Neuronal stem cell (in vitro differentiated cells): ENCODE measurements around the gene PRAMEF1.
"Not testable (repeated sequence)": the region's sequence is repeated elsewhere in the genome, so short reads cannot be mapped to it uniquely, and the experiment has no call there.

Experiments used
- DNase-seq: peaks from one replicate; pipeline ENCODE4 v3.0.0-alpha.2; 2013; ENCODE audit warnings: low spot score
- H2AFZ ChIP-seq: one replicate; pipeline ENCODE4 v1.6.1; 2013; ENCODE audit warnings: mild to moderate bottlenecking, low read length, inconsistent platforms
- H2AK5ac ChIP-seq: 2 replicates; pipeline ENCODE4 v1.6.1; 2013; ENCODE audit warnings: low read depth, mild to moderate bottlenecking, inconsistent platforms, low read length, moderate library complexity, mixed read lengths
- H2BK120ac ChIP-seq: 2 replicates; pipeline ENCODE4 v1.6.1; 2013; ENCODE audit warnings: low read depth, mild to moderate bottlenecking, inconsistent platforms, low read length, moderate library complexity, mixed read lengths
- H2BK12ac ChIP-seq: one replicate; pipeline ENCODE4 v1.6.1; 2013; ENCODE audit warnings: low read length, inconsistent platforms
- H2BK15ac ChIP-seq: 2 replicates; pipeline ENCODE4 v1.6.1; 2013; ENCODE audit warnings: mild to moderate bottlenecking, low read length, inconsistent platforms, mixed read lengths
- H2BK5ac ChIP-seq: one replicate; pipeline ENCODE4 v1.6.1; 2013; ENCODE audit warnings: inconsistent platforms, mild to moderate bottlenecking, low read length, moderate library complexity
- H3K14ac ChIP-seq: one replicate; pipeline ENCODE4 v1.6.1; 2013; ENCODE audit warnings: low read length, inconsistent platforms
- H3K18ac ChIP-seq: 2 replicates; pipeline ENCODE4 v1.6.1; 2013; ENCODE audit warnings: low read length, inconsistent platforms
- H3K23ac ChIP-seq: 2 replicates; pipeline ENCODE4 v1.6.1; 2013; ENCODE audit warnings: low read depth, mild to moderate bottlenecking, mixed read lengths, low read length, inconsistent platforms; ENCODE audit not compliant: poor library complexity
- H3K27ac ChIP-seq: replicated peaks from 3 replicates; pipeline ENCODE4 v1.5.1; 2013; ENCODE audit warnings: low read length, inconsistent platforms
- H3K27me3 ChIP-seq, 3 experiments: 2 replicates each; pipeline ENCODE4 v1.6.1; 2013; ENCODE audit warnings: low read length in 3 of 3, mild to moderate bottlenecking in 2 of 3, inconsistent platforms in 1 of 3, low read depth in 1 of 3, mixed read lengths in 1 of 3, moderate library complexity in 1 of 3; ENCODE audit not compliant: control insufficient read depth in 3 of 3, insufficient read depth in 3 of 3
- H3K36me3 ChIP-seq, 2 donors: replicated peaks in 1 of 2; 2 replicates each; pipeline ENCODE4 v1.6.1; 2013; ENCODE audit warnings: low read length in 2 of 2; ENCODE audit not compliant: control insufficient read depth in 2 of 2, insufficient read depth in 2 of 2
- H3K4ac ChIP-seq: 2 replicates; pipeline ENCODE4 v1.6.1; 2013; ENCODE audit warnings: inconsistent platforms, mild to moderate bottlenecking, low read length, moderate library complexity
- H3K4me1 ChIP-seq, 2 donors: 1 replicate in 1 of 2; 2 replicates in 1 of 2; pipeline ENCODE4 v1.6.1; 2013; ENCODE audit warnings: low read length in 2 of 2, low read depth in 1 of 2; ENCODE audit not compliant: control insufficient read depth in 2 of 2, insufficient read depth in 1 of 2
- H3K4me2 ChIP-seq: one replicate; pipeline ENCODE4 v1.6.1; 2013; ENCODE audit warnings: mild to moderate bottlenecking, low read length, inconsistent platforms; ENCODE audit not compliant: insufficient read depth, poor library complexity, severe bottlenecking
- H3K4me3 ChIP-seq, 2 donors: 2 replicates each; pipeline ENCODE4 v1.5.1; 2013; ENCODE audit warnings: low read length in 2 of 2, mild to moderate bottlenecking in 2 of 2, inconsistent platforms in 1 of 2, moderate library complexity in 1 of 2
- H3K79me1 ChIP-seq: one replicate; pipeline ENCODE4 v1.6.1; 2013; ENCODE audit warnings: low read depth, mild to moderate bottlenecking, inconsistent platforms, low read length, moderate library complexity
- H3K9ac ChIP-seq: one replicate; pipeline ENCODE4 v1.6.1; 2013; ENCODE audit warnings: mild to moderate bottlenecking, low read depth, low read length, inconsistent platforms; ENCODE audit not compliant: poor library complexity
- H3K9me3 ChIP-seq, 2 donors: replicated peaks in 1 of 2; 2 replicates each; pipeline versions ENCODE3 to v1.6.1; 2013; ENCODE audit warnings: low read length in 2 of 2, mild to moderate bottlenecking in 2 of 2, inconsistent platforms in 1 of 2, low read depth in 1 of 2, mixed read lengths in 1 of 2, moderate library complexity in 1 of 2; ENCODE audit not compliant: control insufficient read depth in 2 of 2, insufficient read depth in 1 of 2
- H4K8ac ChIP-seq: one replicate; pipeline ENCODE4 v1.6.1; 2013; ENCODE audit warnings: low read depth, mild to moderate bottlenecking, inconsistent platforms, low read length, moderate library complexity
- H4K91ac ChIP-seq: one replicate; pipeline ENCODE4 v1.6.1; 2013; ENCODE audit warnings: low read length, low read depth, mild to moderate bottlenecking, inconsistent platforms; ENCODE audit not compliant: poor library complexity
- WGBS, 2 donors: extraction: QIAGEN DNeasy Blood & Tissue Kit; methylation state at CpG; one replicate each; pipeline ENCODE4 v1.1.7; 2013; ENCODE audit warnings: missing lambda C conversion rate in 2 of 2, mixed read lengths in 1 of 2; ENCODE audit not compliant: insufficient read length in 2 of 2, insufficient replicate concordance in 1 of 2; ENCODE audit errors: extremely low coverage in 2 of 2; 5-methylcytosine and 5-hydroxymethylcytosine counted together

Gene PRAMEF1

DNA sequence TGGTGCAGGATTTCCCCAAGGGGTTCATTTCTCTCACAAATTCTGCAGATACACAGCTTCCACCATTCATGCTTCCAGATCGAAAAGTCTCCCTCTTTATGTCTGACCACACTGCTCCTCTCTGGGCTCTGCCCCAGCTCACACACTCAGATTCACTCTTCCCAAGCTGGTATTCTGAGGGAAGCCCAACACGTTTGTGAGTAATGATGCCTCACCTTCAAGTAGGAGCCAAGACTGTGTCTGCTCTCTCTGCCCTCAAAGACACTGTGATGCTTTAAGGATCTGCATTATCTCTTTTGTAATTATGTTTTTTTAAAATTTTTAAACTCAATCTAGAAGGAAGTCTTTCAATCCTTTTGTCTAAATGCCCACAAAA is 20.2 kb downstream of the PRAMEF1 start:
- Histone ChIP-seq H3K4ac (no peak overlapping the region), H4K91ac (no peak overlapping the region), H3K23ac (no peak overlapping the region), H3K4me1 (no peaks in the 10 kb centered on the region), H2AFZ (no peak overlapping the region), H3K4me3 (no peak overlapping the region), H3K79me1 (no peaks in the 10 kb centered on the region), H3K36me3 (no peaks in the 10 kb centered on the region), H3K27me3 (peaks cover 0 to 22% (median 0%) of the 10 kb centered on the region in 3 experiments), H2AK5ac (no peak overlapping the region), H3K14ac (no peak overlapping the region), H3K18ac (no peak overlapping the region), H3K9me3 (peaks cover 0 to 18% of the 10 kb centered on the region in 2 donors), H2BK120ac (no peak overlapping the region), H4K8ac (no peak overlapping the region), H3K4me2 (no peak overlapping the region), H2BK5ac (no peak overlapping the region), H2BK12ac (no peak overlapping the region), H3K9ac (no peak overlapping the region), H2BK15ac (no peak overlapping the region), H3K27ac (no peak overlapping the region)
- no CpG with 5 or more reads among the region's 2 CpGs for WGBS, 2 donors
- DNase-seq = no peak

DNA sequence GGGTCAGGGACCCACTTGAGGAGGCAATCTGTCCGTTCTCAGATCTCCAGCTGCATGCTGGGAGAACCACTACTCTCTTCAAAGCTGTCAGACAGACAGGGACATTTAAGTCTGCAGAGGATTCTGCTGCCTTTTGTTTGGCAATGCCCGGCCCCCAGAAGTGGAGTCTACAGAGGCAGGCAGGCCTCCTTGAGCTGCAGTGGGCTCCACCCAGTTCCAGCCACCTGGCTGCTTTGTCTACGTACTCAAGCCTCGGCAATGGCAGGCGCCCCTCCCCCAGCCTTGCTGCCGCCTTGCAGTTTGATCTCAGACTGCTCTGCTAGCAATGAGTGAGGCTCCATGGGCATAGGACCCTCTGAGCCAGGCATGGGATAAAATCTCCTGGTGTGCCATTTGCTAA is 27.9 kb downstream of the PRAMEF1 start:
- H3K18ac ChIP-seq, H4K91ac ChIP-seq, H3K9me3 ChIP-seq, H2AK5ac ChIP-seq, H2BK5ac ChIP-seq, DNase-seq, H3K4me1 ChIP-seq, H3K36me3 ChIP-seq, H2BK120ac ChIP-seq, H3K4me2 ChIP-seq, H3K23ac ChIP-seq, H3K14ac ChIP-seq, H3K4me3 ChIP-seq, H3K4ac ChIP-seq, H3K9ac ChIP-seq, H3K79me1 ChIP-seq, H3K27ac ChIP-seq, H2AFZ ChIP-seq, H2BK15ac ChIP-seq, H4K8ac ChIP-seq, H3K27me3 ChIP-seq, H2BK12ac ChIP-seq: not testable (repeated sequence)
- no CpG with 5 or more reads among the region's 6 CpGs for WGBS, 2 donors

DNA sequence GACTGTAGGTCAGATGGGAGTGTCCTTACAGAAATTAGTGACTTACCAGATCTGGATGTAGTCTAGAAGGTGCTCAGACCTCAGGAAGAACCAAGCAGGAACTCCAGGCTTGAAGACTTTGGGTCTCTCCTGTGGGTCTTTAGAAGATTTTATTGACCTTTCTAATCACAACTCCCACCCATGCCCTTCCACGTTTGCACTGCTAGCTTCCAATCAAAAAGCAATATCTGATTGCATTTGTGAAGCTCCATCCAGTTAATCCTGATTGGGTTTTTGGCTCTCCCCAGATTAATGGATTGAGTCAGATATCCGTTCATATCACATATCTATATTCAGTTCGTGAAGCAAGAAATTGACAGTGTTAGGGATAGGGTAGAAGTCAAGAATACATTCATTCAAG is 40.1 kb downstream of the PRAMEF1 start, which contains the start of gene PRAMEF11:
Gene PRAMEF11, minus strand, starts transcription at position 101 of the 400 bp plus-strand sequence. CDS start 2,621 bp downstream, outside the sequence.
- H3K9me3 ChIP-seq, DNase-seq, H3K4me1 ChIP-seq, H2BK5ac ChIP-seq, H2BK15ac ChIP-seq, H3K27ac ChIP-seq, H2AFZ ChIP-seq, H2BK12ac ChIP-seq, H3K18ac ChIP-seq, H4K8ac ChIP-seq, H3K36me3 ChIP-seq, H3K23ac ChIP-seq, H3K4ac ChIP-seq, H3K4me3 ChIP-seq, H3K27me3 ChIP-seq, H3K9ac ChIP-seq, H3K4me2 ChIP-seq, H2AK5ac ChIP-seq, H4K91ac ChIP-seq, H3K14ac ChIP-seq, H2BK120ac ChIP-seq, H3K79me1 ChIP-seq: not testable (repeated sequence)
- no CpG with 5 or more reads among the region's 3 CpGs for WGBS, 2 donors

DNA sequence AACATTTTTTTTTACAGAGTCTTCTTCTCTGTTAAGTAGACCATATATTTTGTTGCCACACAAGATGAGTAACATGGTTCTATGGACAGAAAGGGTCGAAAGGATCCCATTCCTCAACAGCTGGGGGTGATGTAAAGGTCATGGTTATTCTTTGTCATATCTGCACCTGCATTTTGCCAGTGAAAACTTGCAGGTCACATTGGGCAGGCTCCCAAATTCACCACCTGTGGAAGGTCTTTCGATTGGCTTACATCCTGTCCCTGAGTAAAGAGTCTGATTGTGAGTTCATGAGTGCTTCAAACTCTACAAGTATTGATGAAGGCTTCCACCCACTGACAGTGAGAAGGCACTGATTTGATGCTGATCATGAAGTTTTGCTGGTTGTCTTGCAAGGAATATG is 42.1 kb downstream of the PRAMEF1 start:
- H2AFZ ChIP-seq, H3K79me1 ChIP-seq, H3K27me3 ChIP-seq, H3K9ac ChIP-seq, H2BK120ac ChIP-seq, H3K9me3 ChIP-seq, H3K23ac ChIP-seq, H2BK12ac ChIP-seq, H3K18ac ChIP-seq, H3K4me3 ChIP-seq, H3K36me3 ChIP-seq, H2BK15ac ChIP-seq, H2AK5ac ChIP-seq, H3K4ac ChIP-seq, H4K8ac ChIP-seq, H2BK5ac ChIP-seq, H3K27ac ChIP-seq, H4K91ac ChIP-seq, H3K4me1 ChIP-seq, H3K4me2 ChIP-seq, H3K14ac ChIP-seq, DNase-seq: not testable (repeated sequence)
- WGBS, 2 donors = no CpG with 5 or more reads among the region's 2 CpGs
